Measurements from ENCODE around the gene CARD11.

CARD11 gene

GRCh38 chr7:2934211-2934731 lies 109.4 kb downstream of the CARD11 start:
- H3K4me3 ChIP-seq (replicated peaks; ENCODE audit: insufficient read depth, low read length): no peak overlapping the region
- no peak overlapping the region for H3K27ac ChIP-seq (replicated peaks)
- TF ChIP-seq POLR2AphosphoS5 (IDR thresholded peaks at IDR 0.05; ENCODE audit: low read depth) (no peak), REST (IDR thresholded peaks at IDR 0.05; ENCODE audit: insufficient replicate concordance, low read depth) (no peak), SPI1 (IDR thresholded peaks at IDR 0.05; ENCODE audit: borderline replicate concordance, low read depth) (no peak), GABPA (IDR thresholded peaks at IDR 0.05; ENCODE audit: low read depth) (no peak), CTCF (IDR thresholded peaks at IDR 0.05; ENCODE audit: insufficient read depth, low read length) (no peak)
- DNase-seq (ENCODE audit: low read depth in 1 of 2, low spot score in 1 of 2): no peak
- H3K27me3 ChIP-seq (ENCODE audit: insufficient read depth, poor library complexity, severe bottlenecking): no peaks in the 10 kb centered on the region

GRCh38 chr7:2932402-2933251 lies 111.0 kb downstream of the CARD11 start:
- no peaks in the 10 kb centered on the region for H3K27me3 ChIP-seq (ENCODE audit: insufficient read depth, poor library complexity, severe bottlenecking)
- no peak for DNase-seq (ENCODE audit: low read depth in 1 of 2, low spot score in 1 of 2)
- H3K4me3 ChIP-seq (replicated peaks; ENCODE audit: insufficient read depth, low read length): no peak overlapping the region
- TF ChIP-seq POLR2AphosphoS5 (IDR thresholded peaks at IDR 0.05; ENCODE audit: low read depth) (no peak), CTCF (IDR thresholded peaks at IDR 0.05; ENCODE audit: insufficient read depth, low read length) (no peak), REST (IDR thresholded peaks at IDR 0.05; ENCODE audit: insufficient replicate concordance, low read depth) (no peak), SPI1 (IDR thresholded peaks at IDR 0.05; ENCODE audit: borderline replicate concordance, low read depth) (no peak)
- no peak overlapping the region for H3K27ac ChIP-seq (replicated peaks)

- TF ChIP-seq POLR2AphosphoS5 (IDR thresholded peaks at IDR 0.05; ENCODE audit: low read depth) (no peak), CTCF (IDR thresholded peaks at IDR 0.05; ENCODE audit: insufficient read depth, low read length) (no peak), GABPA (IDR thresholded peaks at IDR 0.05; ENCODE audit: low read depth) (no peak), SPI1 (IDR thresholded peaks at IDR 0.05; ENCODE audit: borderline replicate concordance, low read depth) (no peak), REST (IDR thresholded peaks at IDR 0.05; ENCODE audit: insufficient replicate concordance, low read depth) (no peak)
- H3K4me3 ChIP-seq (replicated peaks; ENCODE audit: insufficient read depth, low read length): no peak overlapping the region
- H3K27ac ChIP-seq (replicated peaks): no peak overlapping the region
- H3K27me3 ChIP-seq (ENCODE audit: insufficient read depth, poor library complexity, severe bottlenecking): no peaks in the 10 kb centered on the region
- no peak for DNase-seq (ENCODE audit: low read depth in 1 of 2, low spot score in 1 of 2)
Measured at GRCh38 chr7:2931034-2931415, 112.6 kb downstream of the CARD11 start.

Data from HL-60 (cell line).